SK-N-SH (cell line): Measurements from ENCODE around the gene CCNL2. TPM values are rescaled to one million over a fixed set of nuclear protein-coding genes. Genes with fewer than 3 reads are reported as not detected.

Experiments
- CTCF ChIA-PET: fragments of 300-600, 350-600 bp; formaldehyde crosslinking; extraction: SDS; loops from one replicate; lab custom pipeline; 2021; lab: Yijun Ruan, JAX
- POLR2A ChIA-PET: fragments of 350-600 bp; sonication (Branson Sonifier 250); formaldehyde crosslinking; extraction: SDS; loops from one replicate; lab custom pipeline; 2020; ENCODE audit warnings: antibody characterized with exemption, inconsistent platforms; lab: Yijun Ruan, JAX
- DNase-seq: peaks from one replicate; pipeline ENCODE4 v3.0.0; 2012
- H2AFZ ChIP-seq: fragments of 200-600 bp; sonication (generic); 2 replicates; pipeline ENCODE4 v1.8.1; 2016; ENCODE audit warnings: antibody characterized with exemption, mild to moderate bottlenecking, low read depth
- H3F3A ChIP-seq: fragments of 200-600 bp; sonication (generic); replicated peaks from 2 replicates; pipeline ENCODE3; 2016; ENCODE audit warnings: antibody characterized with exemption, mild to moderate bottlenecking; ENCODE audit not compliant: insufficient read depth
- H3K27ac ChIP-seq, 2 experiments: fragments of 200-500 bp in 1 of 2; fragments of 200-600 bp in 1 of 2; sonication (Bioruptor generic) in 1 of 2; sonication (generic), shearing (Covaris generic) in 1 of 2; 2 replicates each; pipeline versions ENCODE4 v1.5.1 to v1.6.1; 2014 to 2016; ENCODE audit warnings: low read depth in 2 of 2, inconsistent platforms in 1 of 2, low read length in 1 of 2, mild to moderate bottlenecking in 1 of 2, mixed read lengths in 1 of 2
- H3K27me3 ChIP-seq: fragments of 200-600 bp; sonication (generic), shearing (Covaris generic); 2 replicates; pipeline ENCODE4 v1.6.1; 2016; ENCODE audit warnings: mixed run types; ENCODE audit not compliant: insufficient read depth
- H3K36me3 ChIP-seq, 2 experiments: fragments of 200-500 bp in 1 of 2; fragments of 200-600 bp in 1 of 2; sonication (Bioruptor generic) in 1 of 2; sonication (generic) in 1 of 2; replicated peaks in 1 of 2; 2 replicates each; pipeline versions ENCODE3 to v1.5.1; 2014 to 2016; ENCODE audit warnings: low read length in 1 of 2, mild to moderate bottlenecking in 1 of 2; ENCODE audit not compliant: insufficient read depth in 2 of 2, control insufficient read depth in 1 of 2
- H3K4me1 ChIP-seq, 2 experiments: fragments of 200-500 bp in 1 of 2; fragments of 200-600 bp in 1 of 2; sonication (Bioruptor generic) in 1 of 2; sonication (generic), shearing (Covaris generic) in 1 of 2; 2 replicates each; pipeline versions ENCODE4 v1.5.1 to v1.6.1; 2014 to 2016; ENCODE audit warnings: low read depth in 1 of 2, low read length in 1 of 2, mixed run types in 1 of 2; ENCODE audit not compliant: insufficient read depth in 2 of 2, control insufficient read depth in 1 of 2
- H3K4me2 ChIP-seq: fragments of 200-600 bp; sonication (generic), shearing (Covaris generic); 2 replicates; pipeline ENCODE4 v1.6.1; 2017; ENCODE audit warnings: mixed run types
- H3K4me3 ChIP-seq, 2 experiments: fragments of 200-500 bp in 1 of 2; fragments of 200-600 bp in 1 of 2; sonication (Bioruptor generic) in 1 of 2; sonication (generic), shearing (Covaris generic) in 1 of 2; 2 replicates each; pipeline versions ENCODE4 v1.5.1 to v1.8.1; 2014 to 2016; ENCODE audit warnings: low read depth in 2 of 2, inconsistent platforms in 1 of 2, low read length in 1 of 2, mild to moderate bottlenecking in 1 of 2, mixed read lengths in 1 of 2, moderate library complexity in 1 of 2
- H3K79me2 ChIP-seq: fragments of 200-600 bp; sonication (generic); 2 replicates; pipeline ENCODE4 v1.8.1; 2017; ENCODE audit warnings: mild to moderate bottlenecking; ENCODE audit not compliant: insufficient read depth
- H3K9ac ChIP-seq: fragments of 200-600 bp; sonication (generic); 2 replicates; pipeline ENCODE4 v1.6.1; 2017; ENCODE audit warnings: mixed run types
- H3K9me2 ChIP-seq: fragments of 200-600 bp; sonication (generic); 2 replicates; pipeline ENCODE4 v1.6.1; 2017; ENCODE audit warnings: mixed run types
- H3K9me3 ChIP-seq: fragments of 200-600 bp; sonication (generic); 2 replicates; pipeline ENCODE4 v1.6.1; 2017; ENCODE audit warnings: mixed run types, mild to moderate bottlenecking, moderate library complexity
- H4K20me1 ChIP-seq: fragments of 200-600 bp; sonication (generic); 2 replicates; pipeline ENCODE4 v1.6.1; 2017; ENCODE audit warnings: mild to moderate bottlenecking, mixed run types; ENCODE audit not compliant: insufficient read depth
- CHD2 ChIP-seq: fragments of 150-350 bp; IDR thresholded peaks from 2 replicates; pipeline ENCODE4 v1.6.1; 2018; ENCODE audit warnings: low read length; ENCODE audit not compliant: partially characterized antibody
- FOSL2 ChIP-seq: IDR thresholded peaks from 2 replicates; pipeline ENCODE4 v1.4.0; 2012; ENCODE audit warnings: low read depth, mild to moderate bottlenecking, moderate library complexity, borderline replicate concordance
- FOXM1 ChIP-seq: IDR thresholded peaks from 2 replicates; pipeline ENCODE4 v1.4.0; 2012; ENCODE audit warnings: low read depth, mild to moderate bottlenecking
- GATA2 ChIP-seq: sonication (generic); formaldehyde crosslinking; IDR thresholded peaks from 2 replicates; pipeline ENCODE4 v1.5.0; 2020; ENCODE audit warnings: mild to moderate bottlenecking, missing genetic modification reagents
- JUND ChIP-seq: IDR thresholded peaks from 2 replicates; pipeline ENCODE4 v1.4.0; 2012
- MXI1 ChIP-seq: IDR thresholded peaks from 2 replicates; pipeline ENCODE4 v1.6.1; 2012; ENCODE audit warnings: mild to moderate bottlenecking, low read depth, low read length, improper control_type of control experiment
- POLR2AphosphoS5 ChIP-seq: IDR thresholded peaks from 2 replicates; pipeline ENCODE4 v1.6.1; 2012; ENCODE audit warnings: low read depth, low read length
- RAD21 ChIP-seq: IDR thresholded peaks from 2 replicates; pipeline ENCODE4 v1.6.1; 2012; ENCODE audit warnings: mild to moderate bottlenecking, low read length
- RCOR1 ChIP-seq: fragments of 150-350 bp; IDR thresholded peaks from 2 replicates; pipeline ENCODE4 v1.6.1; 2017; ENCODE audit warnings: antibody characterized with exemption, low read length
- SMC3 ChIP-seq: IDR thresholded peaks from 2 replicates; pipeline ENCODE4 v1.6.1; 2012; ENCODE audit warnings: low read depth, low read length, improper control_type of control experiment
- TAF1 ChIP-seq: IDR thresholded peaks from 2 replicates; pipeline ENCODE4 v1.6.1; 2012; ENCODE audit warnings: low read depth, mild to moderate bottlenecking, low read length, moderate library complexity, borderline replicate concordance
- TCF12 ChIP-seq: IDR thresholded peaks from 2 replicates; pipeline ENCODE4 v1.4.0; 2012
- TEAD4 ChIP-seq: IDR thresholded peaks from 2 replicates; pipeline ENCODE4 v1.4.0; 2012; ENCODE audit warnings: mild to moderate bottlenecking, borderline replicate concordance; ENCODE audit not compliant: insufficient read depth
- WGBS: methylation state at CpG from one replicate; pipeline ENCODE4 v1.1.6; 2017; ENCODE audit warnings: low lambda C conversion rate; 5-methylcytosine and 5-hydroxymethylcytosine counted together
- polyA plus RNA-seq, 3 experiments: library from polyadenylated mRNA; depleted of rRNA; stranded (reverse); fragments of >200 nt; gene quantifications; 2 replicates each; pipeline ENCODE4 v1.2.3, GENCODE V29; 2012
- TF ChIP-seq, protein P1 (sequence below): IDR thresholded peaks from 2 replicates; pipeline ENCODE4 v1.6.1; 2012; ENCODE audit warnings: mild to moderate bottlenecking, low read depth, low read length, moderate library complexity
- TF ChIP-seq, protein P2 (sequence below): IDR thresholded peaks from 2 replicates; pipeline ENCODE4 v1.4.0; 2012; ENCODE audit warnings: low read depth, borderline replicate concordance
- TF ChIP-seq, protein P3 (sequence below): IDR thresholded peaks from 2 replicates; pipeline ENCODE4; 2012

CCNL2 gene
- polyA plus RNA-seq, 1 of the 3 experiments (the other 2 are of a cell fraction), result 362 TPM

DNA sequence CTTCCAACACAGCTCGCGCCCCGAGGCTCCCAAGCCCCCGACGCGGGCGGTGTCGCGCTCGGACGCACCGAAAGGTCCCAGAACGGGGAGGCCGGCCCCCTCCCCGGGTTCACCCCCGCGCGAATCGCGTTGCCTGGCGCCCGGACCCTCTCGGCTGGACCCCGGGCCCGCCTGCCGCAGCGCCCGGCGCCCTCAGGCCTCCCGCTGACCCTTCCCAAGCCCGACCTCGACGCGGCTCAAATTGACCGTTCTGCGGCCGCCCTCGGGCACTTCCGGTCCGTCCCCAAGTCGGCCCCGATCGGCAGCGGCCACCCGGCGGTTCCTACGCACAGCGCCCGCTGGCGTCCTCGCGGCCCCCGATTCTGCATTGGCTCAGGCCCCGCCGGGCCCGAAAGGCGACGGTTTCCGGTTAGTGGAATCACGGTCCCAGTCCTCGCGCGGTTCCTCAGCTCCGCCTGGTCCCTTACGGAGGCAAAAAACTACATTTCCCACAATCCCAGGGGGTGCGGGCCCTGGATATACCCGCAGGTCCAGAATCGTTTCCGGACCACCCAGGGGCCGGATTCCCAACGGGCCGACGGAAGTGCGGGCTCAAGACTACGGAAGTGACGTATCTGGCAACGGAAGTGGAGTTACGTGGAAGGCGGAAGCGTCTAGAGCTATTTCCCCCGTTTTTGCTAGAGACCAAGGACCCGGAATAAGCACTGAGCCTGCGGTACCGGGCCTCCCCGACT lies 24.0 kb downstream of the CCNL2 start, which contains the start of gene AURKAIP1 (continued):
- TF ChIP-seq, protein P1, sequence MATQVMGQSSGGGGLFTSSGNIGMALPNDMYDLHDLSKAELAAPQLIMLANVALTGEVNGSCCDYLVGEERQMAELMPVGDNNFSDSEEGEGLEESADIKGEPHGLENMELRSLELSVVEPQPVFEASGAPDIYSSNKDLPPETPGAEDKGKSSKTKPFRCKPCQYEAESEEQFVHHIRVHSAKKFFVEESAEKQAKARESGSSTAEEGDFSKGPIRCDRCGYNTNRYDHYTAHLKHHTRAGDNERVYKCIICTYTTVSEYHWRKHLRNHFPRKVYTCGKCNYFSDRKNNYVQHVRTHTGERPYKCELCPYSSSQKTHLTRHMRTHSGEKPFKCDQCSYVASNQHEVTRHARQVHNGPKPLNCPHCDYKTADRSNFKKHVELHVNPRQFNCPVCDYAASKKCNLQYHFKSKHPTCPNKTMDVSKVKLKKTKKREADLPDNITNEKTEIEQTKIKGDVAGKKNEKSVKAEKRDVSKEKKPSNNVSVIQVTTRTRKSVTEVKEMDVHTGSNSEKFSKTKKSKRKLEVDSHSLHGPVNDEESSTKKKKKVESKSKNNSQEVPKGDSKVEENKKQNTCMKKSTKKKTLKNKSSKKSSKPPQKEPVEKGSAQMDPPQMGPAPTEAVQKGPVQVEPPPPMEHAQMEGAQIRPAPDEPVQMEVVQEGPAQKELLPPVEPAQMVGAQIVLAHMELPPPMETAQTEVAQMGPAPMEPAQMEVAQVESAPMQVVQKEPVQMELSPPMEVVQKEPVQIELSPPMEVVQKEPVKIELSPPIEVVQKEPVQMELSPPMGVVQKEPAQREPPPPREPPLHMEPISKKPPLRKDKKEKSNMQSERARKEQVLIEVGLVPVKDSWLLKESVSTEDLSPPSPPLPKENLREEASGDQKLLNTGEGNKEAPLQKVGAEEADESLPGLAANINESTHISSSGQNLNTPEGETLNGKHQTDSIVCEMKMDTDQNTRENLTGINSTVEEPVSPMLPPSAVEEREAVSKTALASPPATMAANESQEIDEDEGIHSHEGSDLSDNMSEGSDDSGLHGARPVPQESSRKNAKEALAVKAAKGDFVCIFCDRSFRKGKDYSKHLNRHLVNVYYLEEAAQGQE, result peak; percentile 55; the same call in 1 of the 2 replicates
- TF ChIP-seq RCOR1 (peak; percentile 49), JUND (no peak; the same call in 1 of the 2 replicates), RAD21 (no peak), TCF12 (no peak), TEAD4 (no peak), POLR2AphosphoS5 (no peak; the same call in 1 of the 2 replicates)
- TF ChIP-seq, protein P2, sequence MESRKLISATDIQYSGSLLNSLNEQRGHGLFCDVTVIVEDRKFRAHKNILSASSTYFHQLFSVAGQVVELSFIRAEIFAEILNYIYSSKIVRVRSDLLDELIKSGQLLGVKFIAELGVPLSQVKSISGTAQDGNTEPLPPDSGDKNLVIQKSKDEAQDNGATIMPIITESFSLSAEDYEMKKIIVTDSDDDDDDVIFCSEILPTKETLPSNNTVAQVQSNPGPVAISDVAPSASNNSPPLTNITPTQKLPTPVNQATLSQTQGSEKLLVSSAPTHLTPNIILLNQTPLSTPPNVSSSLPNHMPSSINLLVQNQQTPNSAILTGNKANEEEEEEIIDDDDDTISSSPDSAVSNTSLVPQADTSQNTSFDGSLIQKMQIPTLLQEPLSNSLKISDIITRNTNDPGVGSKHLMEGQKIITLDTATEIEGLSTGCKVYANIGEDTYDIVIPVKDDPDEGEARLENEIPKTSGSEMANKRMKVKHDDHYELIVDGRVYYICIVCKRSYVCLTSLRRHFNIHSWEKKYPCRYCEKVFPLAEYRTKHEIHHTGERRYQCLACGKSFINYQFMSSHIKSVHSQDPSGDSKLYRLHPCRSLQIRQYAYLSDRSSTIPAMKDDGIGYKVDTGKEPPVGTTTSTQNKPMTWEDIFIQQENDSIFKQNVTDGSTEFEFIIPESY, result peak; percentile 98

DNA sequence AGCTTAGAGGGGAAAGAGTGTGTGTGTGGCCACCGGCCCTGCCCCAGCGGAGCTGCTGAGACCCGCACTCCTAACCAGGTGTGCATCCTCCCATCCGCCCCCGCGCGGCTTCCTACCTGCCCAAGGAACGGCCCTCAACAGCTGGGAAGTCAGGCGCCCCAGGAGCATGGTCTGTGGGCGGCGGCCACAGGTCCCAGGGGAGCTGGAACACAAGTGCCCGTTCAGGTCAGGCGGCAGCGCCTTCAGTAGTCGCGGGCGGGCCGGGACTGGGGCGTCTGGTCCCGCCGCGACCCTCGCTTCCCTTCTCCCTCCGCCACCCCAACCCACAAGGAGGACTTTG lies 24.6 kb downstream of the CCNL2 start:
- Histone ChIP-seq H3K9me3 (no peaks in the 10 kb centered on the region), H3K36me3 (peaks cover 0 to 8% of the 10 kb centered on the region in 2 experiments), H3K27me3 (no peaks in the 10 kb centered on the region), H3K4me3 (peak overlapping the region; percentile 77 to 96), H3K4me1 (peaks cover 0 to 29% of the 10 kb centered on the region in 2 experiments; a peak in 1 of 4 replicates), H3K9ac (peak overlapping the region; percentile 89), H3K27ac (peak overlapping the region; percentile 90 to 93), H3K79me2 (peaks cover 36% of the 10 kb centered on the region), H4K20me1 (no peaks in the 10 kb centered on the region), H3F3A (peaks cover 13% of the 10 kb centered on the region), H2AFZ (no peak overlapping the region), H3K9me2 (no peaks in the 10 kb centered on the region), H3K4me2 (peak overlapping the region; percentile 86)
- DNase-seq, result peak; percentile 34
- CTCF ChIA-PET, result interaction anchor here (0.6 to 5.9 kb wide), 13 partner anchors 19 to 343 kb away, joined by 3 to 34 read pairs (median 3); partner anchors contain the start of genes DVL1 and MRPL20
- WGBS, result 0% methylated on average over 1 of the region's 24 CpGs
- POLR2A ChIA-PET, result interaction anchor here (0.7 to 1.8 kb wide), 8 partner anchors 14 to 159 kb away, joined by 3 to 18 read pairs (median 6); partner anchors contain the start of genes CCNL2 and MRPL20
- TF ChIP-seq POLR2AphosphoS5, result no peak
- TF ChIP-seq CHD2, result no peak
- no peak for TF ChIP-seq TEAD4
- no peak for TF ChIP-seq GATA2 (CRISPR knock-in tag)
- TF ChIP-seq, protein P3, sequence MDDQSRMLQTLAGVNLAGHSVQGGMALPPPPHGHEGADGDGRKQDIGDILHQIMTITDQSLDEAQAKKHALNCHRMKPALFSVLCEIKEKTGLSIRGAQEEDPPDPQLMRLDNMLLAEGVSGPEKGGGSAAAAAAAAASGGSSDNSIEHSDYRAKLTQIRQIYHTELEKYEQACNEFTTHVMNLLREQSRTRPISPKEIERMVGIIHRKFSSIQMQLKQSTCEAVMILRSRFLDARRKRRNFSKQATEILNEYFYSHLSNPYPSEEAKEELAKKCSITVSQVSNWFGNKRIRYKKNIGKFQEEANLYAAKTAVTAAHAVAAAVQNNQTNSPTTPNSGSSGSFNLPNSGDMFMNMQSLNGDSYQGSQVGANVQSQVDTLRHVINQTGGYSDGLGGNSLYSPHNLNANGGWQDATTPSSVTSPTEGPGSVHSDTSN, result no peak
- TF ChIP-seq TAF1, result no peak
- TF ChIP-seq, protein P2, result no peak
- no peak for TF ChIP-seq MXI1
- TF ChIP-seq FOSL2, result no peak
- no peak for TF ChIP-seq SMC3
- no peak for TF ChIP-seq RCOR1
- no peak for TF ChIP-seq FOXM1
- TF ChIP-seq, protein P1, result no peak
